Measurements from ENCODE around the gene MYLK.
"Not testable (repeated sequence)": the region's sequence is repeated elsewhere in the genome, so short reads cannot be mapped to it uniquely, and the experiment has no call there.

The MYLK gene

DNA sequence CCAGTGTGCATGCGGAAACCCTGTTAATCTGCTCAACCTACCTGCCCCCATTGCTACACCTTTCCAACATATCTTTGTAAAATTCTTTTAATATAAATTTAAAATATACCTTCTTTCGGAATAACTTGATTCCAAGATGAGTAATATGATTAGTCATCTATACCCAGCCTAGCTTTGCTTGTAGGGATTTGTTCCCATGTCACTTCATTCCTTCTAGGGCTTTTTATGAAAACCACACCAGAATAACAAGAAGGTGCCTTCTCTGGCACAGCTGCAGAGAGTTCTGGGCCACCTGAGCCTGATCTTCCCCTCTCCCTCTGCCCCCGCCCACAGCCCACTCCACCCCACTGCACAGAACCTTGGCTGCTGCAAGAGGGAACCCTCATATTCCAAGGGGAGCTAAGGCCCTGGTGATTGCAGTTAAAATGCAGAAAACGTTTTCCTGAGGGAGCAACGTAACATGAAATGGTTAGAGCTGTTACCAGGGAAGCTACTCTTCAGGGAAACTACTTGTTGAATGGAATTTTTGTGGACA, 260.7 kb downstream of the MYLK start:
- DNase-seq = no peak

DNA sequence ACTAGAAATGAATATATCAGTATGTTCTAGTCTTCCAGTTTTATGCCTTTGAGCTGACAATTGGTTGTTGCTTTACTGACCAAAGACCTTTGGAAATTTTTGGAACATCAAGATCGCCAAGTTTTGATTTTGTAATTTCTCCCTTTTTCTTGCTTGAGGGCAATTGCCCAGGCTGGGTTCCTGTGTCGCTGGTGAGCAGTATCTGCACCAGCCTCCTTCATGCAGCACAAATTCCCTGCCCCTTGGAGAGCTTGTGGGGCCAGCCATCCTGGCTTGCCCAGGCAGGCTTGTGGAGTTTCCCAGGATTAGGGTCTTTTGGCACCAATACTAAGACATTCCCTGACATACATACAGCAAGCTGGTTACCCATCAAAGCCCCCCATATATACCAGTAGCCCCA, 261.4 kb downstream of the MYLK start:
- DNase-seq = no peak

DNA sequence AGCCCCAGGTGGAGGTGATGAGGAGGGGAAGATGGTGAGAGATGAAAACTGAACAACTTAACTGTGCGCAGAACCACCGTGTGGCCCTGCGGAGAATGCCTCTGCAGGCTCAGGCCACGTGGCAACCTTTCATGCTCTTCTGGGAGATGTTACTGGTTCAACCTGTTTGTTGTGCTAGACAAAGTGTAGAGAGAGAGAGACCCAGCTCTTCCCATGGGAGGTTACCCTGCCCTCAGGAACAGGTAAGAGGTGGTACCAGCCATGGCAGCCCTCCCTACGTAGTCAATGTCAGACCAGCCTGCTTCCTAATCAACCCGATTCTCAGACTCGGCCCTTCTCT, 262.3 kb downstream of the MYLK start:
- DNase-seq = no peak

DNA sequence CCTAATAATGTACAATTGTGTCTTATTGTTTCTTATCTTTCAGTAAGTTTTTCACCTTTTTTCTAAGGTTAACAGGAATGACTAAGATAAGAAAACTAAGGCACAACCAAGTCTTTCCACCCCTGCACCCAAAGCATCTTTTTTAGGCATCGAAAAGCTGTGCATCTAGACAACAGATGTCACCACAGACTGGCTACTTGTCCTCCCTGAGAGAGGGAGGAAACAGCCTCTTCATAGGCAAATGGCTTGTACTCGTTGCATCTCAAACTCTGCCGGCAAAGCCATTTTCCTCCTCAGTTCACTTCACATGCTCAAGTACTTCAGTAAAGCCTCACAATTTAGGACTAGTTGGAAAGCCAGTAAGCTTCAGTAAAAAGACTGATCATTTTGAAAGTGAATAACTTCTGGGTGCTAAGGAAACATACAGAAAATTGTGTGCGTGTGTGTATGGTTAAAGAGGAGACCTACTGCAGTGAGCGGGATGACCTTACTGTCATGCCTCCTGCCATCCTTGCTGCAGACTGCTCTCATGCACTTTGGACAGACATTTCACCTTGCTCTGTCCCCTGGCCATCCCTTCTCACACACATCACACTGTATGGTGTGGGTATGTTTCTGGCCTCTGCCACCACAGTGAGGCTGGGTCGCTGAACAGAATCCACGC, 262.8 kb downstream of the MYLK start:
- DNase-seq = no peak

GRCh38 chr3:123620343-123620742, 263.8 kb downstream of the MYLK start:
- DNase-seq = no peak

DNA sequence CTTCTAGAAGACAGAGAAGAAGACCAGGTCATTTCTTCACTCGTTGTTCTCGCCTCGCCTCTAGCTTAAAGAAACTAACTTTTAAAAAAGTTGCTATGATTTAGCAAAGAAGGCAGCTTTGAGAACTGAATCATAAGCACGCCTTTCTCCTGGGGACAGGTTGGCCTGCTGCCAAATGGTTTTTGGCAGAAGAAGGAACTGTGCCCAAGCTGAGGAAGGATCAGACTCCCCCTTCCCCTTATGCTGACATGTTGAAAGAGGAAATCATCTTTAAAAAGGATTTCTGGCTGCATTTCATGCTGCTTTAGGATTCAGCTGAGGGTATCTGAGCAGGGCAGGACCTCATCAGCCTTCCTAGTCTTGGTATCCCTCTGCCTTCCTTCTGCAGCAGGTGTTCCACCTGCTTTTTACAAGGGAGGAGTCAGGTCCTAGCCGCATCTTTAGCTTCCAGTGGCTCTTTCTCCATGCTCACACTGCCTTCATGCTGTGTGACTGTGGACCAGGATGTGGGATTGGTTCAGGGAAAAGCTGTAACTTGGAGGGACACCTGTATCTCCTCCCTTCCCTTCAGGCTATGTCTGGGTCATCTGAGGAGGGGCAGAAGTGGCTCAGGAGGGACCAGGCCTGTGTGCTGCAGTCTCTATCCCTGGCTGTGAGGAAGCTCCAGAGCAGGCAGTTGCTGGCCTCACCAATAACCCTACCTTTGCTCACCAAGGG, 265.2 kb downstream of the MYLK start:
- no peak for DNase-seq

DNA sequence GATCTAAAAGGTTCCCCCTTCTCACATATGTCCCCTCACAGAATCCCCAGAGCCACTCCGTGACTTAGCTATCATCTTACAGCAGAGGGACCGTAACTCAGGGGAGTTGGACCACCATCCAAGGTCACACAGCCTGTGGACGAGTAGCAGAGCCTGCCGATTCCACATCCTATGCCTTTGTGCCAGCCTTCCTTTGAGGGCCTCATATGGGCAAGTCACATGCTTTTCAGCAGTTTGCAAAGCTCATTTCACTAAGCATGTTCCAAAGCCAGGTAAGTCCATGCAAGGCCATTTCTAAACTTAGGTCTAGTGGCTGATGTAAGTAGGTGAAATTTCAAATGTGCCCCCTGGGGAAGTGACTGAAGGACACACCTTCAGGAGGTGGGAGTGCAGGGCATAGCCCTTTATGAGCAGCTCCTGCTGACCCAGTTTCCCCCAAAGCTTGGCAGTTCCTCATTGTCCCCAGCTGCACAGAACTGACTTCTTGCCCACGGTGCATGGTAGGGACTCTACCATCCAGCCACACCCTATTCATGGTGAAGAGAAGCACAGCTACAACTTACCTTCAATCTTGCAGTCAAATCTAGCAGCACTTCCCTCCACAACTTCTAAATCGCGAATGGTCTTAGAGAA, 265.9 kb downstream of the MYLK start:
- DNase-seq = no peak

DNA sequence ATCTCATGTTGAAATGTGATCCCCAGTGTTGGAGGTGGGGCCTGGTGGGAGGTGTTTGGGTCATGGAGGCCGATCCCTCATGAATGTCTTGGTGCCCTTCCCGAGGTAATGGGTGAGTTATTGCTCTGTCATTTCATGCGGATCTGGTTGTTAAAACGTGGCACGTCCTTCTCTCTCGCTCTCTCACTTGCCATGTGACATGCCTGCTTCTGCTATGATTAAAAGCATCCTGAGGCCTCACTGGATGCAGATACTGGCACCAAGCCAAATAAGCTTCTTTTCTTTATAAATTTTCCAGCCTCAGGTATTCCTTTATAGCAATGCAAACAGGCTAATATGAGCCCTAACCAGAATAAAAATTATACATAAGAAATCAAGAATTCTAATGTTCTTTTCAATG, 267.5 kb downstream of the MYLK start:
- DNase-seq = no peak

GRCh38 chr3:123613543-123613942, 270.6 kb downstream of the MYLK start:
- no peak for DNase-seq

DNA sequence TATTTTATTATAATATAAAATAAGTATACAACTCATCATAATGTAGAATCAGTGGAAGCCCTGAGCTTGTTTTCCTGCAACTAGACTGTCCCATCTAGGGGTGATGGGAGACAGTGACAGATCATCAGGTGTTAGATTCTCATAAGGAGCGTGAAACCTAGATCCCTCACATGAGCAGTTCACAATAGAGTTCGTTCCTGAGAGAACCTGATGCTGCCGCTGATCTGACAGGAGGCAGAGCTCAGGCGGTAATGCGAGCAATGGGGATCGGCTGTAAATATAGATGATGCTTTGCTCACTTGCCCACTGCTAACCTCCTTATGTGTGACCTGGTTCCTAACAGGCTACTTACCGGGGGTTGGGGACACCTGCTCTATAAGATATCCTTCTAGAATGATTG, 272.5 kb downstream of the MYLK start:
- DNase-seq = not testable (repeated sequence)

DNA sequence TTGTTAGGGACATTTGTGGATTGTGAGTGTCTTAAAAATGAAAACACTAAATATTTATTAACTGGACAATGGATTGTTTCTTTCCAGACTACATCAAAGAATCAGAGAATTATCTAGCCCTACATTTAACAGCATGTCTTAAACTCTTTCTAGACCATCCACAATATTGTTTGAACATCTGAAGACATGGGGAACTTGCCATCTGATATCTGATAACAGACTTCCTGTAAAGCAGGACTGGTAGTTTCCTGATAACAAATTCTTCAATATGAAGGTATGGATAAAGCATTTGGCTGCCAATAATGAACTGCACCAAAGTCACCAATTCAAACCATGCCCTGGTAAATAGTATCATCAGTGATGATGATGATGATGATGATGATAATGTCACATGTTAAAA, 273.1 kb downstream of the MYLK start:
- DNase-seq = no peak

GRCh38 chr3:123610331-123610730, 273.8 kb downstream of the MYLK start:
- DNase-seq = no peak

DNA sequence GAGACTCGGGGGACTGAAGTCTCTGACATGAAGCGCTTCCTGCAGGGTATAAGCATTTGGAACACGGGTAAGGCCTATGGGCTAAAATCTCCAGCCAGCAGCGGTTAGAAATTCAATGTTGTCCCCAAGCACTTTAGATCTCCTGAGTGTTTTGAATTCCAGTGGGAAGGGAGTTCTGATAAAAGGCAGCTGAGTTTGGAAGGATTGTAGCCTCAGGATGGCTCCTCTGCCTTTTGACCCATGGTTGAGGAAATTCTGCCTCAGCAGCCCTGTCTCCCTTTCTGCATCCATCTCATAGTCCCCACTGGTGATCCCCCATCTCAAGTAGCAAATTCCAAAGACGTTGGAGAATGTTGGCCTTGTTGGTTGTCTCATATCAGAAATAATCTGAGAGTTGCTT, 275.1 kb downstream of the MYLK start:
- no peak for DNase-seq

GRCh38 chr3:123608263-123608937, 275.7 kb downstream of the MYLK start:
- no peak for DNase-seq

DNA sequence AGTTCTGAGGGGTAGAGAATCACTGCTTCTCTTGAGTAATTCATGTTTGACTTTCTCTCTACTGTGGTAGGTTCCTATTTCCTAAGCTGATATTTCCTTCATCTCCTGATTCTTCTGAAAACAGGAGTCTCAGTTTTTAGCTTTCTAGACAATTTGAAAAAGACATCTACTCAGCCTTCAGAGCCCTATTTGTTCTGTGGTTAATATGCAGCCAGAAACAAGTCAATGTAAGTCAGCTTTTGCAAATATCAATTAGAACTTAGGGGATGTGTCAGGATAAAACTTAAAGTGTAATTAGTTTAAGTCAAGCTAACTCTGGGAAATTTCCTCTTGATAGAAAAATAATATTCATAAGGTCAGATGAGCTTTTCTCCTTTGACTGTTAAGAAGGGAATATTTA, 277.6 kb downstream of the MYLK start:
- DNase-seq = no peak

DNA sequence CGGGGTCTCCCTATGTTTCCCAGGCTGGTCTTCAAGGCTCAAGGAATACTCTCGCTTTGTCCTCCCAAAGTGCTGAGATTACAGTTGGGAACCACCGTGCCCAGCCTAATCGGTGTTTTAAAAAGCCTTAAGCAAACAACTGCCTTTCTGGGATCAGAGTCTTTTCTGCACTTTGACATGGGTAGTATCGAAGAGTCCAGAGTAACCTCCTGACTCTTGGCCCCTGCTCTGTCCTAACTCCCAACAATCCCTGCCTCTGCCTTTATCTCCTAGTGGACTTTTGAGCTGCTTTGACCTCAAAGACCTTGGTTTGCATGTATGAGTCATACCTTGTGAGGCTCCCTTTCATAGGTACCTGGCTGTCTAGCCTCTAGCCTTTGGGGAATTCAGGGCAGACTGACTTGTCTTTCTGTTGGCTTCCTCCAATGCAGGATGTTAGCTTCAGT, 278.3 kb downstream of the MYLK start:
- no peak for DNase-seq

DNA sequence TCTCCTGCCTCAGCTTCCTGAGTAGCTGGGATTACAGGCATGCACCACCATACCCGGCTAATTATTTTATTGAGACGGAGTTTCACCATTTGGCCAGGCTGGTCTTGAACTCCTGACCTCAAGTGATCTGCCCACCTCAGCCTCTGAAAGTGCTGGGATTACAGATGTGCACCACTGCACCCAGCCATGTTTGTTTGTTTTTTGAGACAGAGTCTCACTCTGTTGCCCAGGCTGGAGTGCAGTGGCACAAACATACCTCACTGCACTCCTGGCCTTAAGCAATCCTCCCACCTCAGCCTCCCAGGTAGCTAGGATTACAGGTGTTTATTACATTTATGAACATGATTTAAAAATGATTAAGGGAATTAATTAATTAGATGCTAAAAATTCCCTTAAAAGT, 281.0 kb downstream of the MYLK start:
- not testable (repeated sequence) for DNase-seq

GRCh38 chr3:123602325-123602724, 281.8 kb downstream of the MYLK start:
- DNase-seq = no peak

- not testable (repeated sequence) for DNase-seq
These were observed 283.3 kb downstream of the MYLK start for GRCh38 chr3:123600863-123601262.

GRCh38 chr3:123597561-123597960, 286.6 kb downstream of the MYLK start:
- DNase-seq = no peak

DNA sequence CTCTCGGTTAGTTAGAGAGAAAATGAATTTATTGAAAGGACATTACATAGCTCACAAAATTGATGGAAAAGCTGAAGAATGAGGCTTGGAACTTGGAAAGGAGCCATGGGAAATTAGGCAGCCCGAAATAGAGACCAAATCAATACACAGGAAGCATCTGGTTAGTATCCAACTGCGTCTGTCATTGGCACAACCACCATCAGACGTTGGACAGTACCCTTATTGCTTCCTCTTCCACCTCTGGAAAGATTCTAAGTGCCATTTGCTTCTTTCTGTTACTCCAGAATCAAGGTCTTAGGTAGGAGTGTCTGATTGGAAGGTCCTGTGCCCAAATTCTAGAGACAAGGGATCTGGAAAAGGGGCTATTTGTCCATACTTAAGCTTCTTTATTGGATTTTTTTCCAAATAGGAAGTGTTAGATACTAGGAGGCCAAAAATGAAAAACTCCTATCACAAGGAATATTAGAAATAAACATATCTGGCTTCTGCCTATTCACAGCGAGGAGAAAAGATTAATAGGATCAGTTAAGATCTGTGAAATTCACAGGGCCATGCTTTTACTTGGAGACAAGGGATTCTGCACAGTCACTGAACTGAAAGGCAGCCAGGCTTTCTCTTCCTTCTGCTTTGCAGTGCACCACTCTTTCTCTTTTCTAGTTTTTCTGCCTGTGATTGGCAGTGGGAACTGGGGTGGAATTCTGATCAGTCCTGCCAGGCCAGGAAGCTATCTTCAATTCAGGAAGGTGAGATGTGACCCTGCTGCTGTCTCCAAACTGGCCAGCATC, 288.5 kb downstream of the MYLK start:
- no peak for DNase-seq

GRCh38 chr3:123593381-123593780, 290.8 kb downstream of the MYLK start:
- no peak for DNase-seq
